ENCODE results near the gene PRPF40B. TPM values are rescaled to one million over a fixed set of nuclear protein-coding genes. Genes with fewer than 3 reads are reported as not detected.
A peak's percentile ranks its signal among the peaks of the same experiment; 100 is the strongest.

The PRPF40B gene
- polyA plus RNA-seq, 2 of the 4 experiments (the other 2 are of a cell fraction), result 15.0 to 17.0 TPM

GRCh38 chr12:49636574-49636973 lies 13.2 kb downstream of the PRPF40B start:
- no peak; a peak in 1 of 6 replicates for ATAC-seq
- TF ChIP-seq ZNF302 (CRISPR knock-in tag; IDR thresholded peaks at IDR 0.05), result no peak
- no peak for TF ChIP-seq NFE2L2 (conservative IDR thresholded peaks at IDR 0.05; ENCODE audit: low read length)
- no peak for TF ChIP-seq HMGXB4 (CRISPR knock-in tag; IDR thresholded peaks at IDR 0.05; ENCODE audit: borderline replicate concordance)
- TF ChIP-seq ESRRA (IDR thresholded peaks at IDR 0.05; ENCODE audit: borderline replicate concordance, low read length), result no peak
- no peak for TF ChIP-seq PBX3 (IDR thresholded peaks at IDR 0.05)
- TF ChIP-seq JUNB (IDR thresholded peaks at IDR 0.05), result no peak
- TF ChIP-seq ELK1 (IDR thresholded peaks at IDR 0.05; ENCODE audit: low read depth, low read length), result no peak
- TF ChIP-seq JUN (IDR thresholded peaks at IDR 0.05), result no peak
- TF ChIP-seq POLR2AphosphoS2 (conservative IDR thresholded peaks at IDR 0.05; ENCODE audit: low read length), result no peak
- no peak for TF ChIP-seq HOXA7 (CRISPR knock-in tag; IDR thresholded peaks at IDR 0.05)
- TF ChIP-seq TP53 (CRISPR knock-in tag; IDR thresholded peaks at IDR 0.05), result no peak
- TF ChIP-seq MAFK (IDR thresholded peaks at IDR 0.05; ENCODE audit: partially characterized antibody), result no peak
- no peak for TF ChIP-seq HOXB13 (CRISPR knock-in tag; IDR thresholded peaks at IDR 0.05; ENCODE audit: low read depth)
- TF ChIP-seq RCOR1 (IDR thresholded peaks at IDR 0.05; ENCODE audit: low read depth, low read length), result no peak
- no peak for TF ChIP-seq MYC (IDR thresholded peaks at IDR 0.05; ENCODE audit: borderline replicate concordance, low read length)
- TF ChIP-seq HEYL (CRISPR knock-in tag; IDR thresholded peaks at IDR 0.05), result no peak
- no peak for TF ChIP-seq FOSL2 (IDR thresholded peaks at IDR 0.05)
- no peak for TF ChIP-seq FOSL2 (CRISPR knock-in tag; IDR thresholded peaks at IDR 0.05)
- Histone ChIP-seq H3K9me3 (no peaks in the 10 kb centered on the region), H3K4me3 (no peak overlapping the region), H3K4me1 (no peaks in the 10 kb centered on the region), H3K27ac (no peak overlapping the region), H3K4me2 (no peak overlapping the region)
- no peak for DNase-seq (ENCODE audit: low read depth in 1 of 2, low spot score in 1 of 2)
- 86% methylated on average over 13 of the region's 13 CpGs for WGBS (ENCODE audit: missing lambda C conversion rate)
- POLR2A ChIA-PET, result interaction anchor here (0.6 to 1.0 kb wide), 2 partner anchors 14 to 105 kb away, joined by 3 read pairs; no protein-coding TSS in a partner anchor
- FAIRE-seq, result no peak
- CTCF ChIA-PET, result interaction anchor here (0.6 to 14.8 kb wide), 25 partner anchors 7 to 313 kb away, joined by 3 to 260 read pairs (median 4); partner anchors contain the start of genes FMNL3, PRPF40B and TMBIM6

- H3K4me2 ChIP-seq, result no peak overlapping the region
- H3K4me3 ChIP-seq, result no peak overlapping the region
- TF ChIP-seq POLR2AphosphoS2 (conservative IDR thresholded peaks at IDR 0.05; ENCODE audit: low read length) (no peak), SMC3 (IDR thresholded peaks at IDR 0.05) (0 out of 3 replicates have a peak, but pooled peaks have one; percentile 34), MAZ (IDR thresholded peaks at IDR 0.05; ENCODE audit: borderline replicate concordance, low read depth, low read length) (no peak), TFCP2L1 (CRISPR knock-in tag; IDR thresholded peaks at IDR 0.05) (no peak), CTCF (IDR thresholded peaks at IDR 0.05) (peak; percentile 47), E2F6 (IDR thresholded peaks at IDR 0.05; ENCODE audit: borderline replicate concordance, low read depth) (no peak), MAX (IDR thresholded peaks at IDR 0.05) (no peak), RAD21 (conservative IDR thresholded peaks at IDR 0.05 in 1 of 2, IDR thresholded peaks at IDR 0.05 in 1 of 2) (peak; percentile 36 to 66; a peak in 3 of 5 replicates), CBX2 (IDR thresholded peaks at IDR 0.05; ENCODE audit: borderline replicate concordance, low read depth) (no peak)
- ATAC-seq (peak; percentile 82 to 96), DNase-seq (ENCODE audit: low read depth in 1 of 2, low spot score in 1 of 2) (peak; percentile 67 to 81), FAIRE-seq (no peak)
- H3K9me3 ChIP-seq, result no peaks in the 10 kb centered on the region
- ChIA-PET POLR2A (interaction anchor here (0.6 to 1.3 kb wide), 3 partner anchors 15 to 105 kb away, joined by 3 to 5 read pairs (median 3); partner anchors contain the start of gene TMBIM6), CTCF (interaction anchor here (0.6 to 14.8 kb wide), 26 partner anchors 7 to 313 kb away, joined by 3 to 260 read pairs (median 4); partner anchors contain the start of genes FMNL3, PRPF40B and TMBIM6)
- H3K4me1 ChIP-seq, result no peaks in the 10 kb centered on the region
- peak overlapping the region in 1 of 2 experiments; percentile 40; a peak in 2 of 6 replicates for H3K27ac ChIP-seq
- WGBS (ENCODE audit: missing lambda C conversion rate), result 67% methylated on average over 8 of the region's 9 CpGs
Measured at GRCh38 chr12:49636979-49637755, 13.8 kb downstream of the PRPF40B start.

All from A549 (cell line).